Endothelial cell of umbilical vein (primary cell): ENCODE data around the gene SEMA6A. TPM values are rescaled to one million over a fixed set of nuclear protein-coding genes. Genes with fewer than 3 reads are reported as not detected.
A peak's percentile ranks its signal among the peaks of the same experiment; 100 is the strongest.

Source experiments
- BruUV-seq: library from RNA; stranded (reverse); fragments of 400-500 nt; replicated peaks from 2 replicates; lab custom pipeline; 2021; lab: Mats Ljungman, UMichigan
- CTCF ChIA-PET: fragments of 300-600, 350-600 bp; sonication (Branson Sonifier 250); formaldehyde crosslinking; loops from one replicate; lab custom pipeline; 2021; ENCODE audit warnings: antibody characterized with exemption, inconsistent platforms; lab: Charles Lee
- POLR2A ChIA-PET: fragments of 300-600, 350-600 bp; sonication (Branson Sonifier 250); formaldehyde crosslinking; loops from one replicate; lab custom pipeline; 2021; ENCODE audit warnings: antibody characterized with exemption, inconsistent platforms; lab: Charles Lee
- DNase-seq: peaks from one replicate; pipeline ENCODE4 v3.0.0-alpha.2; 2011; ENCODE audit warnings: low read depth, low spot score
- FAIRE-seq: peaks from 2 replicates; lab custom pipeline; 2011; peaks lifted over from hg19 to GRCh38; lab: Jason Lieb, UNC
- H2AFZ ChIP-seq: 2 replicates; pipeline ENCODE4 v1.6.0; 2012; ENCODE audit warnings: low read depth, low read length, control low read depth, inconsistent platforms
- H3K27ac ChIP-seq: 2 replicates; pipeline ENCODE4 v1.5.1; 2011; ENCODE audit warnings: low read depth, mild to moderate bottlenecking, control low read depth, low read length, moderate library complexity; ENCODE audit not compliant: insufficient read depth
- H3K27me3 ChIP-seq, 2 experiments: 2 replicates each; pipeline versions ENCODE4 v1.6.0 to v1.6.1; 2011; ENCODE audit warnings: low read length in 2 of 2, mixed read lengths in 1 of 2; ENCODE audit not compliant: control insufficient read depth in 2 of 2, insufficient read depth in 2 of 2
- H3K36me3 ChIP-seq, 2 experiments: 2 replicates in 1 of 2; 3 replicates in 1 of 2; pipeline ENCODE4 v1.5.1; 2011; ENCODE audit warnings: low read length in 2 of 2, mild to moderate bottlenecking in 1 of 2, moderate library complexity in 1 of 2; ENCODE audit not compliant: control insufficient read depth in 2 of 2, insufficient read depth in 2 of 2; ENCODE audit errors: extremely low read depth in 1 of 2
- H3K4me1 ChIP-seq: 3 replicates; pipeline ENCODE4 v1.5.1; 2011; ENCODE audit warnings: mild to moderate bottlenecking, low read length; ENCODE audit not compliant: control insufficient read depth, insufficient read depth; ENCODE audit errors: extremely low read depth
- H3K4me2 ChIP-seq: 2 replicates; pipeline ENCODE4 v1.6.1; 2011; ENCODE audit warnings: low read length, control low read depth, mixed read lengths; ENCODE audit not compliant: insufficient read depth
- H3K4me3 ChIP-seq, 3 experiments: fragments of 200-600 bp in 1 of 3; sonication (generic), shearing (Covaris generic) in 1 of 3; replicated peaks in 1 of 3; 2 replicates each; pipeline ENCODE4 v1.5.1; 2011 to 2016; ENCODE audit warnings: control low read depth in 3 of 3, low read length in 3 of 3, mild to moderate bottlenecking in 2 of 3, inconsistent platforms in 1 of 3, low read depth in 1 of 3, moderate library complexity in 1 of 3; ENCODE audit not compliant: insufficient read depth in 1 of 3
- H3K79me2 ChIP-seq: 2 replicates; pipeline ENCODE4 v1.6.0; 2012; ENCODE audit warnings: low read length, inconsistent platforms; ENCODE audit not compliant: control insufficient read depth, insufficient read depth
- H3K9ac ChIP-seq: replicated peaks from 2 replicates; pipeline ENCODE3; 2011; ENCODE audit warnings: low read length, control low read depth; ENCODE audit not compliant: insufficient read depth; ENCODE audit errors: extremely low read depth
- H3K9me1 ChIP-seq: replicated peaks from 3 replicates; pipeline ENCODE4 v1.6.0; 2011; ENCODE audit warnings: mild to moderate bottlenecking, low read length; ENCODE audit not compliant: control insufficient read depth, insufficient read depth; ENCODE audit errors: extremely low read depth
- H3K9me3 ChIP-seq: replicated peaks from 2 replicates; pipeline ENCODE4 v1.5.1; 2012; ENCODE audit warnings: low read length, inconsistent platforms; ENCODE audit not compliant: control insufficient read depth, insufficient read depth
- H4K20me1 ChIP-seq: replicated peaks from 2 replicates; pipeline ENCODE3; 2011; ENCODE audit warnings: mild to moderate bottlenecking, low read length; ENCODE audit not compliant: control insufficient read depth, insufficient read depth; ENCODE audit errors: extremely low read depth
- CTCF ChIP-seq, 2 donors: IDR thresholded peaks; 1 replicate in 1 of 2; 2 replicates in 1 of 2; pipeline ENCODE4 v1.5.1; 2011; ENCODE audit warnings: low read length in 2 of 2, mild to moderate bottlenecking in 2 of 2, moderate library complexity in 2 of 2, control low read depth in 1 of 2, inconsistent platforms in 1 of 2, low read depth in 1 of 2; ENCODE audit not compliant: insufficient read depth in 1 of 2; ENCODE audit errors: extremely low read depth in 1 of 2
- EZH2 ChIP-seq: IDR thresholded peaks from 2 replicates; pipeline ENCODE4 v1.6.1; 2012; ENCODE audit warnings: borderline replicate concordance, low read depth, mild to moderate bottlenecking, moderate library complexity, low read length, inconsistent platforms; ENCODE audit not compliant: severe bottlenecking
- FOS ChIP-seq: IDR thresholded peaks from 2 replicates; pipeline ENCODE4 v1.6.1; 2011; ENCODE audit warnings: mild to moderate bottlenecking, low read length, moderate library complexity, borderline replicate concordance; ENCODE audit not compliant: insufficient read depth
- GATA2 ChIP-seq: IDR thresholded peaks from 2 replicates; pipeline ENCODE4 v1.7.0; 2011; ENCODE audit warnings: low read depth, mild to moderate bottlenecking, moderate library complexity, mixed read lengths, low read length; ENCODE audit not compliant: insufficient read length, insufficient read depth
- JUN ChIP-seq: IDR thresholded peaks from 2 replicates; pipeline ENCODE4 v1.6.1; 2011; ENCODE audit warnings: borderline replicate concordance, low read depth; ENCODE audit not compliant: insufficient read length, insufficient read depth
- MAX ChIP-seq: IDR thresholded peaks from 2 replicates; pipeline ENCODE4 v1.6.1; 2011; ENCODE audit not compliant: insufficient read depth, insufficient read length
- MYC ChIP-seq: IDR thresholded peaks from one replicate; pipeline ENCODE4 v1.6.1; 2011; ENCODE audit warnings: mild to moderate bottlenecking, low read depth, low read length
- POLR2A ChIP-seq: IDR thresholded peaks from 2 replicates; pipeline ENCODE4 v1.6.1; 2012; ENCODE audit warnings: low read depth, mild to moderate bottlenecking, control low read depth, low read length
- POLR2AphosphoS5 ChIP-seq: IDR thresholded peaks from 2 replicates; pipeline ENCODE4 v1.6.1; 2012; ENCODE audit warnings: low read depth, mild to moderate bottlenecking, control low read depth, low read length, moderate library complexity; ENCODE audit not compliant: insufficient read depth
- dilution Hi-C: fragments of 300-500 bp; cut with MboI; formaldehyde crosslinking; loops from one replicate; pipeline ENCODE4 v1.15.0; 2019; ENCODE audit warnings: low sequenced_read_pairs; ENCODE audit not compliant: extremely low pct_ligation_motif_present
- intact Hi-C: fragments of 100-400 bp; cut with micrococcal nuclease; formaldehyde crosslinking; loops from one replicate; pipeline ENCODE4 v1.10.0; 2022
- polyA plus RNA-seq, 4 experiments: library from polyadenylated mRNA; depleted of rRNA in 3 of 4; stranded (reverse) in 3 of 4; unstranded in 1 of 4; fragments of >200 nt; gene quantifications; 2 replicates each; pipeline versions ENCODE4 v1.2.1 to v1.2.3, GENCODE V29; 2011 to 2012; ENCODE audit warnings: missing spikeins in 1 of 4
- total RNA-seq: library from RNA; stranded (reverse); gene quantifications from 2 replicates; pipeline ENCODE4 v1.2.3, GENCODE V29; 2021

Gene SEMA6A
- total and polyA plus RNA-seq, 2 donors (not counting 3 experiments of a cell fraction or from before 2014, with no cell fraction given), result 0.43 to 1.5 TPM

GRCh38 chr5:116454417-116454927 lies 120.2 kb downstream of the SEMA6A start:
- peak; percentile 9 for DNase-seq
- no peaks in the 10 kb centered on the region for H3K9me1 ChIP-seq
- TF ChIP-seq CTCF (IDR thresholded peaks at IDR 0.05; ENCODE audit: extremely low read depth in 1 of 2, insufficient read depth in 1 of 2, low read depth in 1 of 2, low read length in 2 of 2) (no peak), POLR2A (no peak), POLR2AphosphoS5 (no peak), EZH2 (no peak), GATA2 (no peak), MAX (no peak), MYC (no peak), JUN (no peak), FOS (no peak)
- no peaks in the 10 kb centered on the region for H4K20me1 ChIP-seq
- ChIA-PET POLR2A (no interaction called here), CTCF (no interaction called here)
- no peak overlapping the region for H3K27ac ChIP-seq
- H3K36me3 ChIP-seq, result no peaks in the 10 kb centered on the region
- no TSS peak for BruUV-seq
- H3K4me2 ChIP-seq, result no peak overlapping the region
- no peaks in the 10 kb centered on the region for H3K27me3 ChIP-seq
- intact Hi-C loops (no loop called here), dilution Hi-C loops (no loop called here)
- H3K4me1 ChIP-seq, result no peaks in the 10 kb centered on the region
- peak; percentile 35 for FAIRE-seq
- no peaks in the 10 kb centered on the region for H3K9me3 ChIP-seq
- H3K79me2 ChIP-seq, result no peaks in the 10 kb centered on the region
- no peak overlapping the region for H3K4me3 ChIP-seq
- H3K9ac ChIP-seq, result no peak overlapping the region
- H2AFZ ChIP-seq, result no peak overlapping the region
